Stimulated activated naive CD8-positive, alpha-beta T cell treated with anti-CD3 and anti-CD28 coated beads, Interleukin-15, amount 100 ng/mL, for 72 hours (primary cell): ENCODE data around the gene PCYOX1L.

Experiments used
- ATAC-seq: fragments of 150-1000 bp; cut with Tn5 transposase; 2 replicates; pipeline ENCODE4 v1.10.0; 2021; ENCODE audit warnings: mild to moderate bottlenecking, moderate library complexity
- DNase-seq, 2 donors: peaks; one replicate each; pipeline ENCODE4 v3.0.0; 2021 to 2022
- H3K27ac Mint-ChIP-seq, 2 donors: one replicate each; pipeline ENCODE4 v1.8.0; 2022; ENCODE audit warnings: mild to moderate bottlenecking in 2 of 2, mixed read lengths in 2 of 2, moderate library complexity in 2 of 2
- H3K27me3 Mint-ChIP-seq: one replicate; pipeline ENCODE4 v1.8.0; 2022; ENCODE audit warnings: mixed read lengths
- H3K4me1 Mint-ChIP-seq: one replicate; pipeline ENCODE4 v1.8.0; 2022; ENCODE audit warnings: mild to moderate bottlenecking, mixed read lengths
- H3K4me3 Mint-ChIP-seq, 2 donors: one replicate each; pipeline ENCODE4 v1.8.0; 2022; ENCODE audit warnings: mild to moderate bottlenecking in 2 of 2, mixed read lengths in 2 of 2, moderate library complexity in 1 of 2
- H3K9me3 Mint-ChIP-seq, 2 donors: one replicate each; pipeline ENCODE4 v1.8.0; 2022; ENCODE audit warnings: mixed read lengths in 2 of 2

Gene PCYOX1L

GRCh38 chr5:149355688-149356087 is 2.2 kb upstream of the PCYOX1L start:
- Mint-ChIP-seq H3K27me3 (no peaks in the 10 kb centered on the region), H3K9me3 (no peaks in the 10 kb centered on the region), H3K4me3 (no peak overlapping the region), H3K27ac (no peak overlapping the region), H3K4me1 (peaks cover 88% of the 10 kb centered on the region)
- DNase-seq (no peak), ATAC-seq (no peak)

GRCh38 chr5:149356391-149356790 is 1.5 kb upstream of the PCYOX1L start:
- Mint-ChIP-seq H3K9me3 (no peaks in the 10 kb centered on the region), H3K4me1 (peaks cover 85% of the 10 kb centered on the region), H3K4me3 (peak overlapping the region in 1 of 2 donors; percentile 6), H3K27ac (no peak overlapping the region), H3K27me3 (no peaks in the 10 kb centered on the region)
- DNase-seq, result no peak
- ATAC-seq, result no peak

- DNase-seq, result no peak
- peaks cover 74% of the 10 kb centered on the region for H3K4me1 Mint-ChIP-seq
- H3K9me3 Mint-ChIP-seq, result no peaks in the 10 kb centered on the region
- peak; percentile 28 for ATAC-seq
- no peaks in the 10 kb centered on the region for H3K27me3 Mint-ChIP-seq
- H3K27ac Mint-ChIP-seq, result peak overlapping the region; percentile 90 to 94
- H3K4me3 Mint-ChIP-seq, result peak overlapping the region; percentile 97 to 98
Measured at GRCh38 chr5:149358294-149358651, 427 bp downstream of the PCYOX1L start.

- H3K9me3 Mint-ChIP-seq, result no peaks in the 10 kb centered on the region
- no peaks in the 10 kb centered on the region for H3K27me3 Mint-ChIP-seq
- peak overlapping the region; percentile 97 to 98 for H3K4me3 Mint-ChIP-seq
- peak overlapping the region in 1 of 2 donors; percentile 77 for H3K27ac Mint-ChIP-seq
- DNase-seq (no peak), ATAC-seq (no peak)
- peaks cover 69% of the 10 kb centered on the region for H3K4me1 Mint-ChIP-seq
Measured at GRCh38 chr5:149358868-149359495, 1.1 kb downstream of the PCYOX1L start.

- peaks cover 58% of the 10 kb centered on the region for H3K4me1 Mint-ChIP-seq
- H3K27me3 Mint-ChIP-seq, result no peaks in the 10 kb centered on the region
- H3K4me3 Mint-ChIP-seq, result no peak overlapping the region
- no peaks in the 10 kb centered on the region for H3K9me3 Mint-ChIP-seq
- H3K27ac Mint-ChIP-seq, result no peak overlapping the region
- DNase-seq (no peak), ATAC-seq (no peak)
Measured at GRCh38 chr5:149360272-149360671, 2.4 kb downstream of the PCYOX1L start.

- Mint-ChIP-seq H3K27ac (peak overlapping the region in 1 of 2 donors; percentile 93), H3K9me3 (no peaks in the 10 kb centered on the region)
Measured at GRCh38 chr5:149362541-149362940, 4.7 kb downstream of the PCYOX1L start.

GRCh38 chr5:149363358-149363757 is 5.5 kb downstream of the PCYOX1L start:
- Mint-ChIP-seq H3K4me1 (peaks cover 44% of the 10 kb centered on the region), H3K9me3 (no peaks in the 10 kb centered on the region), H3K27ac (no peak overlapping the region), H3K27me3 (no peaks in the 10 kb centered on the region), H3K4me3 (no peak overlapping the region)
- ATAC-seq (no peak), DNase-seq (no peak)

More at GRCh38 chr5:149362541-149362940, 4.7 kb downstream of the PCYOX1L start:
- DNase-seq (no peak), ATAC-seq (no peak)
- Mint-ChIP-seq H3K4me3 (no peak overlapping the region), H3K27me3 (no peaks in the 10 kb centered on the region), H3K4me1 (peaks cover 40% of the 10 kb centered on the region)

- Mint-ChIP-seq H3K27ac (peak overlapping the region in 1 of 2 donors; percentile 35), H3K4me3 (no peak overlapping the region)
Measured at GRCh38 chr5:149363936-149364335, 6.1 kb downstream of the PCYOX1L start.

GRCh38 chr5:149364719-149365118 is 6.9 kb downstream of the PCYOX1L start:
- Mint-ChIP-seq H3K27me3 (no peaks in the 10 kb centered on the region), H3K4me3 (no peak overlapping the region), H3K4me1 (peaks cover 40% of the 10 kb centered on the region), H3K9me3 (no peaks in the 10 kb centered on the region), H3K27ac (no peak overlapping the region)
- ATAC-seq (no peak), DNase-seq (no peak)

More at GRCh38 chr5:149363936-149364335, 6.1 kb downstream of the PCYOX1L start:
- no peaks in the 10 kb centered on the region for H3K27me3 Mint-ChIP-seq
- peaks cover 40% of the 10 kb centered on the region for H3K4me1 Mint-ChIP-seq
- no peaks in the 10 kb centered on the region for H3K9me3 Mint-ChIP-seq
- DNase-seq (no peak), ATAC-seq (no peak)

- no peak for ATAC-seq
- no peak overlapping the region for H3K27ac Mint-ChIP-seq
Measured at GRCh38 chr5:149365418-149365817, 7.6 kb downstream of the PCYOX1L start.

GRCh38 chr5:149366169-149366729 is 8.4 kb downstream of the PCYOX1L start:
- no peaks in the 10 kb centered on the region for H3K9me3 Mint-ChIP-seq
- no peaks in the 10 kb centered on the region for H3K27me3 Mint-ChIP-seq
- no peak overlapping the region for H3K4me3 Mint-ChIP-seq
- no peak for ATAC-seq
- peak overlapping the region in 1 of 2 donors; percentile 67 for H3K27ac Mint-ChIP-seq
- peaks cover 28% of the 10 kb centered on the region for H3K4me1 Mint-ChIP-seq
- DNase-seq, result no peak

More at GRCh38 chr5:149365418-149365817, 7.6 kb downstream of the PCYOX1L start:
- no peaks in the 10 kb centered on the region for H3K27me3 Mint-ChIP-seq
- no peaks in the 10 kb centered on the region for H3K9me3 Mint-ChIP-seq
- H3K4me3 Mint-ChIP-seq, result no peak overlapping the region
- no peak for DNase-seq
- H3K4me1 Mint-ChIP-seq, result peaks cover 34% of the 10 kb centered on the region

GRCh38 chr5:149367249-149367971 is 9.6 kb downstream of the PCYOX1L start:
- H3K4me1 Mint-ChIP-seq, result peaks cover 33% of the 10 kb centered on the region
- no peak overlapping the region for H3K27ac Mint-ChIP-seq

GRCh38 chr5:149367972-149368645 is 10.3 kb downstream of the PCYOX1L start:
- Mint-ChIP-seq H3K27me3 (no peaks in the 10 kb centered on the region), H3K9me3 (no peaks in the 10 kb centered on the region), H3K4me3 (no peak overlapping the region), H3K4me1 (peaks cover 28% of the 10 kb centered on the region), H3K27ac (peak overlapping the region in 1 of 2 donors; percentile 87)
- DNase-seq (no peak), ATAC-seq (no peak)

More at GRCh38 chr5:149367249-149367971, 9.6 kb downstream of the PCYOX1L start:
- DNase-seq (peak; percentile 41 to 45), ATAC-seq (peak; percentile 65)
- no peak overlapping the region for H3K4me3 Mint-ChIP-seq
- no peaks in the 10 kb centered on the region for H3K27me3 Mint-ChIP-seq
- no peaks in the 10 kb centered on the region for H3K9me3 Mint-ChIP-seq

GRCh38 chr5:149370878-149371277 is 13.0 kb downstream of the PCYOX1L start:
- peaks cover 28% of the 10 kb centered on the region for H3K4me1 Mint-ChIP-seq
- ATAC-seq, result no peak
- no peaks in the 10 kb centered on the region for H3K9me3 Mint-ChIP-seq
- no peaks in the 10 kb centered on the region for H3K27me3 Mint-ChIP-seq
- H3K27ac Mint-ChIP-seq, result no peak overlapping the region
- DNase-seq, result no peak
- no peak overlapping the region for H3K4me3 Mint-ChIP-seq

GRCh38 chr5:149371296-149371962 is 13.6 kb downstream of the PCYOX1L start:
- no peak overlapping the region for H3K27ac Mint-ChIP-seq
- peak; percentile 89 for ATAC-seq
- H3K4me1 Mint-ChIP-seq, result peaks cover 28% of the 10 kb centered on the region
- no peaks in the 10 kb centered on the region for H3K9me3 Mint-ChIP-seq
- DNase-seq, result peak; percentile 54 to 67
- H3K27me3 Mint-ChIP-seq, result no peaks in the 10 kb centered on the region
- H3K4me3 Mint-ChIP-seq, result no peak overlapping the region
